Measurements from ENCODE around the gene RACGAP1. TPM values are rescaled to one million over a fixed set of nuclear protein-coding genes. Genes with fewer than 3 reads are reported as not detected.

Gene RACGAP1
- total RNA-seq, 1 experiment from 2014 or later, result 95.3 TPM

- Histone ChIP-seq H3K79me2 (ENCODE audit: low read length) (no peaks in the 10 kb centered on the region), H3K27ac (ENCODE audit: low read length) (no peak overlapping the region), H3K9ac (ENCODE audit: low read length) (no peak overlapping the region), H3K4me2 (ENCODE audit: low read length) (peak overlapping the region; percentile 95), H4K20me1 (ENCODE audit: low read length) (no peaks in the 10 kb centered on the region), H3K27me3 (ENCODE audit: low read length) (no peaks in the 10 kb centered on the region), H3K4me3 (ENCODE audit: low read length) (peak overlapping the region; percentile 65; the same call in 1 of the 2 replicates), H3F3A (ENCODE audit: low read length, unreplicated experiment) (no peaks in the 10 kb centered on the region), H3K36me3 (ENCODE audit: low read depth, low read length) (no peaks in the 10 kb centered on the region), H3K9me2 (replicated peaks; ENCODE audit: low read length) (no peaks in the 10 kb centered on the region), H3K4me1 (ENCODE audit: insufficient read depth, low read length) (peaks cover 18% of the 10 kb centered on the region), H2AFZ (ENCODE audit: low read length) (no peak overlapping the region), H3K9me3 (ENCODE audit: low read length) (no peaks in the 10 kb centered on the region)
- TF ChIP-seq EZH2 (IDR thresholded peaks at IDR 0.05; ENCODE audit: low read length, unreplicated experiment) (no peak), EZH2phosphoT487 (IDR thresholded peaks at IDR 0.05; ENCODE audit: borderline replicate concordance, low read length) (no peak)
- TF ChIP-seq, protein P1, sequence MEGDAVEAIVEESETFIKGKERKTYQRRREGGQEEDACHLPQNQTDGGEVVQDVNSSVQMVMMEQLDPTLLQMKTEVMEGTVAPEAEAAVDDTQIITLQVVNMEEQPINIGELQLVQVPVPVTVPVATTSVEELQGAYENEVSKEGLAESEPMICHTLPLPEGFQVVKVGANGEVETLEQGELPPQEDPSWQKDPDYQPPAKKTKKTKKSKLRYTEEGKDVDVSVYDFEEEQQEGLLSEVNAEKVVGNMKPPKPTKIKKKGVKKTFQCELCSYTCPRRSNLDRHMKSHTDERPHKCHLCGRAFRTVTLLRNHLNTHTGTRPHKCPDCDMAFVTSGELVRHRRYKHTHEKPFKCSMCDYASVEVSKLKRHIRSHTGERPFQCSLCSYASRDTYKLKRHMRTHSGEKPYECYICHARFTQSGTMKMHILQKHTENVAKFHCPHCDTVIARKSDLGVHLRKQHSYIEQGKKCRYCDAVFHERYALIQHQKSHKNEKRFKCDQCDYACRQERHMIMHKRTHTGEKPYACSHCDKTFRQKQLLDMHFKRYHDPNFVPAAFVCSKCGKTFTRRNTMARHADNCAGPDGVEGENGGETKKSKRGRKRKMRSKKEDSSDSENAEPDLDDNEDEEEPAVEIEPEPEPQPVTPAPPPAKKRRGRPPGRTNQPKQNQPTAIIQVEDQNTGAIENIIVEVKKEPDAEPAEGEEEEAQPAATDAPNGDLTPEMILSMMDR (conservative IDR thresholded peaks at IDR 0.05; ENCODE audit: low read depth, low read length), result no peak
- ATAC-seq (no peak), DNase-seq (no peak)
- ChIA-PET POLR2A (ENCODE audit: unreplicated experiment) (no interaction called here), CTCF (interaction anchor here (0.7 to 2.7 kb wide), 7 partner anchors 21 to 118 kb away, joined by 3 to 38 read pairs (median 5); partner anchors contain the start of gene SMARCD1)
- no TSS peak for BruUV-seq (replicated peaks)
- intact Hi-C loops (cut with micrococcal nuclease), result loop anchor here (1.0 to 10.0 kb wide), 4 partner anchors 90 to 192 kb away; no protein-coding TSS in a partner anchor
These were observed 58.7 kb downstream of the RACGAP1 start for GRCh38 chr12:49966511-49967041.

- no peaks in the 10 kb centered on the region for H3K36me3 ChIP-seq (ENCODE audit: low read depth, low read length)
- H3K4me3 ChIP-seq (ENCODE audit: low read length), result no peak overlapping the region
- no peak overlapping the region for H2AFZ ChIP-seq (ENCODE audit: low read length)
- ATAC-seq, result no peak
- POLR2A ChIA-PET (ENCODE audit: unreplicated experiment), result no interaction called here
- H3K9ac ChIP-seq (ENCODE audit: low read length), result no peak overlapping the region
- H3K9me2 ChIP-seq (replicated peaks; ENCODE audit: low read length), result no peaks in the 10 kb centered on the region
- H3K9me3 ChIP-seq (ENCODE audit: low read length), result no peaks in the 10 kb centered on the region
- H3K27ac ChIP-seq (ENCODE audit: low read length), result no peak overlapping the region
- CTCF ChIA-PET, result interaction anchor here (1.0 to 2.7 kb wide), 2 partner anchors 20 to 105 kb away, joined by 3 to 38 read pairs; no protein-coding TSS in a partner anchor
- H3K4me1 ChIP-seq (ENCODE audit: insufficient read depth, low read length), result peaks cover 18% of the 10 kb centered on the region
- TF ChIP-seq EZH2 (IDR thresholded peaks at IDR 0.05; ENCODE audit: low read length, unreplicated experiment) (no peak), EZH2phosphoT487 (IDR thresholded peaks at IDR 0.05; ENCODE audit: borderline replicate concordance, low read length) (no peak)
- TF ChIP-seq, protein P1 (conservative IDR thresholded peaks at IDR 0.05; ENCODE audit: low read depth, low read length), result no peak
- H4K20me1 ChIP-seq (ENCODE audit: low read length), result no peaks in the 10 kb centered on the region
- BruUV-seq (replicated peaks), result no TSS peak
- H3K4me2 ChIP-seq (ENCODE audit: low read length), result no peak overlapping the region
- no peaks in the 10 kb centered on the region for H3K27me3 ChIP-seq (ENCODE audit: low read length)
- no peaks in the 10 kb centered on the region for H3K79me2 ChIP-seq (ENCODE audit: low read length)
- DNase-seq, result no peak
- intact Hi-C loops (cut with micrococcal nuclease), result loop anchor here (10.0 kb wide), 2 partner anchors 101 to 191 kb away; no protein-coding TSS in a partner anchor
- H3F3A ChIP-seq (ENCODE audit: low read length, unreplicated experiment), result no peaks in the 10 kb centered on the region
These were observed 59.5 kb downstream of the RACGAP1 start for GRCh38 chr12:49965836-49966235.

Data from PC-3 (cell line).